ENCODE results near the gene HOXC9.

DNA sequence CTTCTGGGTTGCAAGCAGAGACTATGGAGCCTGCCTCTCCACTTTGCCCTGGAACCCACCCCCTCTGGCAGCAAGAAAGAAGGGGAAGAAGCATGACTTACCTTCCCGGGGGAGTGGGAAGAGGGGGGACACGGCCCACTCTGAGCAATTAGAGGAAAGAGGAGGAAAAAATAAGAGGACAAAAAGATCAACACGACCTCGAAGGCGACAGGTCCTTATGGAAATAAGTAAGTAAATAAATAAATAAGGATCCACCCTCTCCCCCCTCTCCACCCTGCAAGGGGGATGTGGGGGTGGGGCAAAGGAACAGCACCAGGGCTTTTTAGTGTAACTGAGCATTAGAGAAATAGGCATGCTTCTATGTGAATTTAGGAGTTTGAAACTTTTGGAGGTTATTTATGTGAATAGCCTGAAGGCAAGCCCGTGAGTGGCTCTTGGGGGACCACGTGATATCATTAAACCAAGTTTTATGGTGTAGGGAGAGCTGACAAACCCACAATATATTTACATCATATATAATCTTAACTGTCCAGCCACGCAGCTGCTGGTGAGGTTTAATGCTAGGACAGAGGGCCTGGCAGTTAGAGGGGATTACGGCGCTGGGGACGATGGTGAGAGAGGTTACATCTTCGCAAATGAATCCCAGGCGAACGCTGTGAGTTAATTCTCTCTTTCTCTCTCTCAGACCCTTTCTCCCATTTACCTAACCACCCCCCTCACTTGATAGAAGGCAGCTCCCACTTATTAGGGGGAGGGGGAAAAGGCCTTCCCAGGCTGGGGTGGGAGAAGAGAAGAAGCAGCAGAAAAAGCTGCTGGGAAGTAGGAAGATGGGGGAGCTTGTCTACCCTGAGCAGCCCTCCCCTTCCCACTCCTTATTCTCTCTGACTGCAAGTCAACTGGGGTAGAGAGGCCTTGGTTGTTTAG is 37.7 kb downstream of the HOXC9 start:
- no peak for TF ChIP-seq TAF1 (IDR thresholded peaks at IDR 0.05; ENCODE audit: borderline replicate concordance, insufficient read depth, low read length)
- no peak for TF ChIP-seq SIN3A (IDR thresholded peaks at IDR 0.05; ENCODE audit: borderline replicate concordance, insufficient read depth, low read length)
- no peak for TF ChIP-seq POLR2AphosphoS5 (IDR thresholded peaks at IDR 0.05; ENCODE audit: low read depth, low read length)
- TF ChIP-seq, protein P1, sequence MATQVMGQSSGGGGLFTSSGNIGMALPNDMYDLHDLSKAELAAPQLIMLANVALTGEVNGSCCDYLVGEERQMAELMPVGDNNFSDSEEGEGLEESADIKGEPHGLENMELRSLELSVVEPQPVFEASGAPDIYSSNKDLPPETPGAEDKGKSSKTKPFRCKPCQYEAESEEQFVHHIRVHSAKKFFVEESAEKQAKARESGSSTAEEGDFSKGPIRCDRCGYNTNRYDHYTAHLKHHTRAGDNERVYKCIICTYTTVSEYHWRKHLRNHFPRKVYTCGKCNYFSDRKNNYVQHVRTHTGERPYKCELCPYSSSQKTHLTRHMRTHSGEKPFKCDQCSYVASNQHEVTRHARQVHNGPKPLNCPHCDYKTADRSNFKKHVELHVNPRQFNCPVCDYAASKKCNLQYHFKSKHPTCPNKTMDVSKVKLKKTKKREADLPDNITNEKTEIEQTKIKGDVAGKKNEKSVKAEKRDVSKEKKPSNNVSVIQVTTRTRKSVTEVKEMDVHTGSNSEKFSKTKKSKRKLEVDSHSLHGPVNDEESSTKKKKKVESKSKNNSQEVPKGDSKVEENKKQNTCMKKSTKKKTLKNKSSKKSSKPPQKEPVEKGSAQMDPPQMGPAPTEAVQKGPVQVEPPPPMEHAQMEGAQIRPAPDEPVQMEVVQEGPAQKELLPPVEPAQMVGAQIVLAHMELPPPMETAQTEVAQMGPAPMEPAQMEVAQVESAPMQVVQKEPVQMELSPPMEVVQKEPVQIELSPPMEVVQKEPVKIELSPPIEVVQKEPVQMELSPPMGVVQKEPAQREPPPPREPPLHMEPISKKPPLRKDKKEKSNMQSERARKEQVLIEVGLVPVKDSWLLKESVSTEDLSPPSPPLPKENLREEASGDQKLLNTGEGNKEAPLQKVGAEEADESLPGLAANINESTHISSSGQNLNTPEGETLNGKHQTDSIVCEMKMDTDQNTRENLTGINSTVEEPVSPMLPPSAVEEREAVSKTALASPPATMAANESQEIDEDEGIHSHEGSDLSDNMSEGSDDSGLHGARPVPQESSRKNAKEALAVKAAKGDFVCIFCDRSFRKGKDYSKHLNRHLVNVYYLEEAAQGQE (IDR thresholded peaks at IDR 0.05; ENCODE audit: insufficient read depth in 1 of 2, low read depth in 2 of 2, low read length in 2 of 2) = no peak
- TF ChIP-seq FOXP2 (optimal IDR thresholded peaks at IDR 0.05; ENCODE audit: borderline replicate concordance, extremely low read depth, extremely low read length, insufficient read depth) = no peak

Data from PFSK-1 (cell line).